Motor neuron (in vitro differentiated cells): Measurements from ENCODE around the gene DOCK7. TPM values are rescaled to one million over a fixed set of nuclear protein-coding genes. Genes with fewer than 3 reads are reported as not detected.
"Not testable (repeated sequence)": the region's sequence is repeated elsewhere in the genome, so short reads cannot be mapped to it uniquely, and the experiment has no call there.

ENCODE experiments used
- ATAC-seq, 8 experiments: fragments of 200-7000 bp; cut with Tn5 transposase; replicated peaks in 6 of 8; 2 replicates each; pipeline ENCODE4 v1.8.0; 2021; ENCODE audit warnings: mild to moderate bottlenecking in 8 of 8, moderate library complexity in 8 of 8
- H3K27ac ChIP-seq, 2 donors: fragments of 250-450 bp; sonication (Bioruptor Pico); 2 replicates each; pipeline ENCODE4 v1.9.0; 2021; ENCODE audit warnings: antibody characterized with exemption in 2 of 2, mild to moderate bottlenecking in 2 of 2, moderate library complexity in 1 of 2
- H3K4me1 ChIP-seq, 2 donors: fragments of 250-450 bp; sonication (Bioruptor Pico); replicated peaks in 1 of 2; 2 replicates each; pipeline ENCODE4 v1.6.1; 2021; ENCODE audit warnings: antibody characterized with exemption in 2 of 2, mild to moderate bottlenecking in 2 of 2, moderate library complexity in 1 of 2
- H3K4me3 ChIP-seq, 5 donors: fragments of 250-450 bp; sonication (Bioruptor Pico); 2 replicates each; pipeline ENCODE4 v1.9.0; 2021; ENCODE audit warnings: antibody characterized with exemption in 5 of 5, mild to moderate bottlenecking in 5 of 5, moderate library complexity in 4 of 5
- WGBS, 10 experiments: fragments of 450-650 bp; shearing (Covaris generic); methylation state at CpG; one replicate each; pipeline ENCODE4 v1.0.0; 2022; 5-methylcytosine and 5-hydroxymethylcytosine counted together
- in situ Hi-C, 9 experiments: fragments of 400-800 bp; cut with MboI; loops; one replicate each; pipeline ENCODE4 v1.15.0; 2021; ENCODE audit warnings: low sequenced_read_pairs in 9 of 9, low pct_unique_long_range_greater_than_20kb in 2 of 9; ENCODE audit not compliant: unreplicated experiment in 9 of 9
- total RNA-seq, 8 experiments: library from RNA; unstranded; fragments of 300-600 nt; gene quantifications; 2 replicates each; pipeline versions ENCODE4 v1.2.3 to v1.2.4, GENCODE V29; 2022

Gene DOCK7
- total RNA-seq, 8 experiments from 2014 or later, result 20.5 to 114 (median 81.6) TPM

DNA sequence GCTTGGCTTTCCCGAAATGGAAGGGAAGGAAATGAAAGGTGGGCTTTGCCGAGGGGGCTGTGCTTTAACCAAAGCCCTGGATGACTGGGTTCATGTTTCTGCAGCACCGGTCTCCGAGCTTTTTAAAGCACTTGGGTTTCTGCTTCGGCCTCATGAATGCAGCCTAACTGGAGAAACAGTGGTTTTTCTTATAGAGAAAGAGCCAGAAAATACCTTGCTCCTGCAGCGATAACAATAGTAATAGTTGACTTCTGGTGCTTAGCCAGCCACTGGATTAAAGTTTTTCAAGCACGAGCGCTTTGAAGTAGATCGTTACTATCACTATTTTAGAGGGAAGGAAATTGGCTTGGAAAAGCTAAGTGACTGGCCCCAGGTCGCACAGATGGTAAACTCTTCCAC is 500 bp upstream of the DOCK7 start:
- Histone ChIP-seq H3K4me3 (peak overlapping the region; percentile 69 to 95 (median 80)), H3K27ac (peak overlapping the region; percentile 70 to 87), H3K4me1 (peaks cover 31 to 37% of the 10 kb centered on the region in 2 donors)
- in situ Hi-C loops, result no loop called here
- 0 to 13% (median 1%) methylated on average over 3 to 9 of the region's 10 CpGs; no CpG with 5 or more reads in 1 of the 10 experiments for WGBS, 10 experiments
- no peak for ATAC-seq

DNA sequence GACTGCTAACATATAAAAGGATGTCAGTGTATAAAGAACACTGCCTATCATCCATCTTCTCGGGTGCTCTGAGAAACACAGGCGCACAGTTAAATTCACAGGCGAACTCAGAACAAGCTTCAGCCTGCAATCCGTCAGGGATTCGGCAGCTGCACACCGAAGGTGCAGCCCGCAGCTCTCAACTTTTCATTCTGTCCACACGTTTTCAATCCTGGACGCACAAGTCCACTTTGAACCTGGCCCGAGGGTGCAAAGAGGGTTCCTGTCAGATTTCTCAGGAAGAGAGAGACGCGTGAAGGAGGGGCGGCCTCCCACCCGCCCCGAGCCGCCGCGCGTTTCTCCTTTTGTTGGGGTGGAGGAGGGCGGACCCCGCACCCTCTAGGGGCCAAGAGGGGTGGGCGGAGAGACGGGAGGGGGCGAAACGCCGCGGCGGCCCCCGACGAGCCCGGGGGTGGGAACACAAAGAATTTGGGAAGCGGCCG is 724 bp downstream of the DOCK7 start:
- ATAC-seq, result peak; percentile 5 to 51 (median 35)
- peak overlapping the region; percentile 70 to 87 for H3K27ac ChIP-seq
- 0 to 15% (median 0%) methylated on average over 1 to 10 of the region's 33 CpGs; no CpG with 5 or more reads in 3 of the 10 experiments for WGBS, 10 experiments
- in situ Hi-C loops, result no loop called here
- peaks cover 31 to 40% of the 10 kb centered on the region in 2 donors for H3K4me1 ChIP-seq
- peak overlapping the region; percentile 69 to 95 (median 80) for H3K4me3 ChIP-seq

DNA sequence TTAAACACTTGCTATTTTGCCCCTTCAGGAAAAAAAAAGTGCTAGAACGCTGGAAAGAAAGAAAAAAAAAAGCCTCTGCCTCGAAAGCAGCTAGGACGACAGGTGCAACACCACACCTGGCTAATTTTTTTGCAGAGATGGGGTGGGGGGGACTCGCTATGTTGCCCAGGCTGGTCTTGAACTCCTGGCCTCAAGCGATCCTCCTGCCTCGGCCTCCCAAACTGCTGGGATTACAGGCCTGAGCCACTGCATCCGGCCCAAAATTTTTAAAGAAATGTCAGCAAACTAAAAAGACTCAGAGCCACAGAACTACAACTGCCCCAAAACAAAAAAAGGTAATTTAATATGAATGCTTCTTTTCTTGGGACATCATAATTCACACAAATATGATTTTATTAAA is 1.4 kb downstream of the DOCK7 start:
- H3K4me3 ChIP-seq, result peak overlapping the region; percentile 69 to 95 (median 80)
- H3K27ac ChIP-seq, result no peak overlapping the region
- peaks cover 38 to 41% of the 10 kb centered on the region in 2 donors for H3K4me1 ChIP-seq
- ATAC-seq, result no peak
- in situ Hi-C loops, result no loop called here
- 33 to 83% (median 77%) methylated on average over 1 to 7 of the region's 7 CpGs; no CpG with 5 or more reads in 2 of the 10 experiments for WGBS, 10 experiments

DNA sequence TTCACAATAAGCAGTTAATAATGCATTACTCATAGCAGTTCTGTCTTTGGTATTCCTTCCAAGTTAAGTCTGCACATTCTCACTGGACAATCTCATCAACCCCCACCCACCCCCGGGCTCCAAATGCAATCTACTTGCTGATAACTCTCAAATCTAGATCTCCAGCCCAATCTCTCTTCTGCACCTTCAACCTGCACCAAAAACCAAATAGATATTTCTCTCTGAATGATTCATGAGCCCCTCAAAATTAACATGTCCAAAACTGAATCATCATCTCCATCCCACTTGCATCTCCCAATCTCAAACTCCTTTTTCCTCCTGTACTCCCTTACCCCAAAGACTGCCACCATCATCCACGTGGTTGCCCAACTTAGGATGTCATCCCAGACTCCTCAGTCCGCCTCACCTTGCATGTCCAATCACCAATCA is 2.7 kb downstream of the DOCK7 start:
- Histone ChIP-seq H3K4me1 (peaks cover 32 to 36% of the 10 kb centered on the region in 2 donors), H3K4me3 (no peak overlapping the region), H3K27ac (no peak overlapping the region)
- in situ Hi-C loops, result no loop called here
- WGBS, 10 experiments, result 33 to 100% (median 69%) methylated on average over 2 to 3 of the region's 3 CpGs
- no peak for ATAC-seq

DNA sequence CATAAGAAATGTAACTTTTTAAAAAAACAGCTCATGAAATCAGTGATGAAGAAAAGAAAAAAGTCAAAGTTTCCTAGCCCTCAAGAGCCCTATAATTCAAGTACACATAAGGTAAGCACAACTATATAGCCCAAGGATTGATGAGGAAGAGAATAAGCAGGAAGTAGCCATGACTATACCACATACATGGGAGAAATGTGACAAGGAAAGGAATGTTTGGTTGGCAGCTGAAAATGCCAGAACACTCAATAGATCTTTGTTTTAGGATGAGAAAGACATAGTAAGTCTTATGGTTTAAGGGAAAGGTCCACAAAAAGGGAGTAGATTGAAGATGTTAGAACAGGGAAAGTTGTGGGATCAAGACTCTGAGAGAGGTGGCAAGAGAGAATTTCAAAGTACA is 5.7 kb downstream of the DOCK7 start:
- no peak overlapping the region for H3K27ac ChIP-seq
- peak in 2 of 8 experiments; percentile 18 to 85 for ATAC-seq
- H3K4me3 ChIP-seq, result no peak overlapping the region
- in situ Hi-C loops, result no loop called here
- peaks cover 21 to 22% of the 10 kb centered on the region in 2 donors for H3K4me1 ChIP-seq

DNA sequence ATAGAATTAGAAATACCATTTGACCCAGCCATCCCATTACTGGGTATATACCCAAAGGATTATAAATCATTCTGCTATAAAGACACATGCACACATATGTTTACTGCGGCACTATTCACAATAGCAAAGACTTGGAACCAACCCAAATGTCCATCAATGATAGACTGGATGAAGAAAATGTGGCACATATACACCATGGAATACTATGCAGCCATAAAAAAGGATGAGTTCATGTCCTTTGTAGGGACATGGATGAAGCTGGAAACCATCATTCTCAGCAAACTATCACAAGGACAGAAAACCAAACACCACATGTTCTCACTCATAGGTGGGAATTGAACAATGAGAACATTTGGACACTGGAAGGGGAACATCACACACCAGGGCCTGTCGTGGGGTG is 7.2 kb downstream of the DOCK7 start:
- no CpG with 5 or more reads among the region's 2 CpGs for WGBS, 10 experiments
- H3K27ac ChIP-seq, ATAC-seq, in situ Hi-C loops, H3K4me3 ChIP-seq: not testable (repeated sequence)
- peaks cover 16 to 17% of the 10 kb centered on the region in 2 donors for H3K4me1 ChIP-seq

DNA sequence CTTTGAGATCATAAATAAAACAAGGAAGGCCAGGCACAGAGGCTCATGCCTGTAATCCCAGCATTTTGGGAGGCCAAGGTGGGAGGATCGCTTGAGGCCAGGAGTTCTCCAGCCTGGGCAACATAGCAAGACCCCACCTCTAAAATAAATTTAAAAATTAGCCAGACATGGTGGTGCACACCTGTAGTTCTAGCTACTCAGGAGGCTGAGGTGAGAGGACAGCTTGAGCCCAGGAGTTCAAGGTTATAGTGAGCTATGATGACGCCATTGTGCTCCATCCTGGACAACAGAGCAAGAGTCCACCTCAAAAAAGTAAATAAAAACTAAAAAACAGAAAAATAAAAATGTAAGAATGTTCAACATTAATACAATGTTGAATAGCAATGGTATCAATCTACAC is 10.4 kb downstream of the DOCK7 start:
- WGBS, 10 experiments, result 88 to 100% (median 100%) methylated on average over 1 to 2 of the region's 2 CpGs; no CpG with 5 or more reads in 1 of the 10 experiments
- H3K4me3 ChIP-seq, in situ Hi-C loops, ATAC-seq, H3K4me1 ChIP-seq, H3K27ac ChIP-seq: not testable (repeated sequence)

DNA sequence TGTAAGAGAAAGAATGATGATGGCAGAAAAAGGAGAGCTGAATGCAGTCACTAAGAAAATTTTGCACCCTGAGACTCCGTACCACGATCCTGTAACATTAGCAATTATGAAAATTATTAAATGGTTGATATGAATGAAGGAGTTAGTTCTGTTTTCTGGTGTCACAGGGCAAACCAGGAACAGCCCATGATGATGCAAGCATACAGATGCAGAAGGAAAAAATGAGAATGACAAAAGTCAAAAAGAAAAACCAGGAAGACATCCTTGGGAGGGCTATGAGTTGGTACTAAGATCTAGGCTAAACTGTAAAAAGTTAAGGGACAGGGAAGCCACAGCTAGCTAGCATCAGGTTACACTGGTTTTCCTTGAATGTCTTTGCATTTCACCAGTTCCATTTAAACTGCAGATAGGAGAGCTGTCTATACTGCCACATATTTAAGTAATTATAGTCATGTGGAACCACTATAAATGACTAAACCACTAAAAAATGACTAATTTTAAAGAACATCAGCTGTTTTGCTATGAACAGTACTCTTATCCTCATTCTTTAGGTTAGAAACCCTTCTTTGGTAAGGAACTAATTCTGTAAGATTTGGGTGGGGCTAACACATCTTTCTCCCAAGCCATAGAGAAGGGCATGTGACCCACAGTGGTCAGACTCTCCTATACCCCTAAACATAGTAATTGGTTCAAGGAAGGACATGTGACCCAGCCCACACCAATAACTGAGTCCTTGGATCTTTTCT is 11.4 kb downstream of the DOCK7 start:
- WGBS, 10 experiments, result 21 to 100% (median 93%) methylated on average over 1 to 2 of the region's 2 CpGs; no CpG with 5 or more reads in 1 of the 10 experiments
- Histone ChIP-seq H3K27ac (no peak overlapping the region), H3K4me1 (peaks cover under 1 to 2% of the 10 kb centered on the region in 2 donors), H3K4me3 (no peak overlapping the region)
- in situ Hi-C loops, result no loop called here
- ATAC-seq, result peak in 2 of 8 experiments; percentile 50 to 61

DNA sequence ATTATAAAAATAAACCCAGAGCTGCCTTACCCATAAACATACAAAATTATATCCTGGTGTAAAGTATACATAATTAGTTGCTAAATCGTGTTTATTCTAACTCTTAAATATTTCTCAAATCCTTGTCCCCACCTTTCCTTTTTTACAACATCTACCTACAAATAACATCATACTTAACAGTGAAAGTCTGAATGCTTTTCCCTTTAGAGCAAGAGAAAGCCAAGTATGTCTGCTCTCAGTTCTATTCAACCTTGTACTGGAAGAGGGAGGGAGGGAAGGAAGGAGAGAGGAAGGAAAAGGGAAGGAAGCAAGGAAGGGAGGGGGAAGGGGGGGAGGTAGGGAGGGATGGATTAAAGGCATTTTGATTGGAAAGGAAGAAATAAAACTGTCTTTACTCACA is 14.6 kb downstream of the DOCK7 start:
- in situ Hi-C loops, result no loop called here
- H3K4me3 ChIP-seq, result no peak overlapping the region
- WGBS, 10 experiments, result 20 to 88% (median 74%) methylated on average over 1 of the region's 1 CpG; no CpG with 5 or more reads in 2 of the 10 experiments
- no peak for ATAC-seq
- H3K27ac ChIP-seq, result no peak overlapping the region
- peaks cover 2 to 4% of the 10 kb centered on the region in 2 donors for H3K4me1 ChIP-seq

DNA sequence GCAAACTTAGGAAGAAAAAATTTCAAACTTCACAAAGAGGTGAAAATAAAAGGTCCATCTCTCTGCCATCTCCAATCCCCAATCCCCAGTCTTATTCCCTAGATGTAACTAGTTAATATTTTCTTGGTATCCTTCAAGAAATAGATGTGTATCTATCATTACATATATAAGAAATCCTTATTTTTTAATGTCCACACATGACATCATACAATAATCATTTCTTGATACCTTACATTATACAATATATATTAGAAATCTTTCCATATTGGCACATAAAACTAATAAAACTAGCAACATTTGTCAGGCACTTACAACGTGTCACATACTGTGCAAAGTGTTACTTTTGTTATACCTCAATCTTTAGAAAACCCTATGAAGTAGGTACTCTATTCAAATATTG is 16.2 kb downstream of the DOCK7 start:
- H3K27ac ChIP-seq, result no peak overlapping the region
- H3K4me1 ChIP-seq, result peaks cover 2 to 4% of the 10 kb centered on the region in 2 donors
- in situ Hi-C loops, result no loop called here
- H3K4me3 ChIP-seq, result no peak overlapping the region
- no peak for ATAC-seq
- WGBS, 10 experiments, result 17 to 100% (median 100%) methylated on average over 1 of the region's 1 CpG

DNA sequence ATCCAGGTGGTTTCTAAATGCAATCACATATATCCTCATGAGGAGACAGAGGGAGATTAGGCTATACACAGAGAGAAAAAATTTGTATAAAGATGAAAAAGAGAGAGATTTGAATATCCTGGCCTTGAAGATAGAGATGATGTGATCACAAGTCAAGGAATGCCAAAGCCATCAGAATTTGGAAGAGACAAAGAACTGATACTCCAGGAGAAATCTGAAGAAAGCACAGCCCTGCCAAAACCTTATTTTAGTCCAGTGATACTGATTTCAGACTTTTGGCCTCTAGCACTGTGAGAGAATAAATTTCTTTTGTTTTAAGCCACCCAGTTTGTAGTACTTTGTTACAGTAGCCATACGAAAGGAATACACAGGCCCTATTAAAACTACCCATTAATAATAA is 33.4 kb downstream of the DOCK7 start:
- Histone ChIP-seq H3K4me3 (no peak overlapping the region), H3K27ac (no peak overlapping the region), H3K4me1 (no peaks in the 10 kb centered on the region)
- ATAC-seq, result no peak
- in situ Hi-C loops, result no loop called here
- WGBS, 10 experiments, result 89 to 100% (median 100%) methylated on average over 1 of the region's 1 CpG; no CpG with 5 or more reads in 2 of the 10 experiments

DNA sequence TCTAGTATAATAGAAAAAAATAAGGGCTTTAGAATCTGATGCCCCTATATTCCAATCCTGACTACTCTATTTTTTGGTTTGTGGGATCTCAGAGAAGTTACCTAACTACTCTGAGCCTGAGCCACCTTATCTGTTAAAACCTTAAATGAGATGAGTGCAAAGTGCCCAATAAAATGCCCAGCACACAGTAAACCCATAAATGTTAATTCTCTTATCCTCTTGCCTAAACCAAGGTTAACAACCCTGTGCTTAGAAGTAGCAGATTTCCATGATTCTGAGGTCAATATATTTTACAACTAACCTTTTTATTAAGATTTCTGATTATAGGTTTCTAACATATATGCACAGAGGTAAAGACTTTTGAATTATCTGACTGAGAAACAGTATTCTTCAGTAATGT is 35.8 kb downstream of the DOCK7 start:
- no peak for ATAC-seq
- no peak overlapping the region for H3K4me3 ChIP-seq
- H3K27ac ChIP-seq, result no peak overlapping the region
- in situ Hi-C loops, result no loop called here
- no peaks in the 10 kb centered on the region for H3K4me1 ChIP-seq

DNA sequence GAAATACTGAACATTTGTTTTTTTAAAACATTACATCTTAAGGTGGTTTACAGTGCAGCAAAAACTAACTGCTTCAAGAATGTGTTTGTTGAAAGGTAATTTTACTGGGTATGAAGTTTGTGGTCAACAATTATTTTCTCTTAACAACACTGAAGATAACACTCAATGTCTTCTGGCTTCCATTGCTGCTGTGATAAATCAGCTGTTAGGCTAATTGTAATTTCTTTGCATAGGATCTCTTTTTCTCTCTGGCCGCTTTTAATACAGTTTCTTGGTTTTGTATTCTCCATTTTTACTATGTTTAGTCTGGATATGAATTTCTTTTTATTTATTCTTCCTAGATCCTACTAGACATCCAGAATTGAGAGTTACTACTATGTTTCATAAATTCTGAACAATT is 44.9 kb downstream of the DOCK7 start:
- Histone ChIP-seq H3K27ac (no peak overlapping the region), H3K4me1 (no peaks in the 10 kb centered on the region), H3K4me3 (no peak overlapping the region)
- ATAC-seq, result no peak
- 87 to 100% (median 100%) methylated on average over 1 of the region's 1 CpG for WGBS, 10 experiments
- in situ Hi-C loops, result no loop called here
